SK-N-MC (cell line): ENCODE measurements around the gene SIPA1L3.

Experiments used
- DNase-seq: peaks from one replicate; pipeline ENCODE4 v3.0.0-alpha.2; 2011; ENCODE audit warnings: low read depth, low spot score
- H3K27ac ChIP-seq: fragments of 200-600 bp; sonication (generic); 2 replicates; pipeline ENCODE4 v1.5.1; 2016; ENCODE audit warnings: mixed run types
- H3K36me3 ChIP-seq: fragments of 200-600 bp; sonication (generic); 2 replicates; pipeline ENCODE4 v1.6.1; 2017; ENCODE audit warnings: antibody characterized with exemption, low read length, mixed read lengths; ENCODE audit not compliant: insufficient read depth
- H3K4me3 ChIP-seq: fragments of 200-600 bp; sonication (generic); 2 replicates; pipeline ENCODE4 v1.5.1; 2016
- H3K9ac ChIP-seq: fragments of 200-600 bp; sonication (generic); 2 replicates; pipeline ENCODE4 v1.8.0; 2017; ENCODE audit warnings: mixed run types, mixed read lengths; ENCODE audit not compliant: insufficient read length
- H3K9me3 ChIP-seq: fragments of 200-600 bp; sonication (generic); 2 replicates; pipeline ENCODE4 v1.6.1; 2017; ENCODE audit warnings: low read depth, mild to moderate bottlenecking, antibody characterized with exemption, low read length, moderate library complexity, mixed read lengths
- EZH2 ChIP-seq: fragments of 200-600 bp; sonication (generic); IDR thresholded peaks from one replicate; pipeline ENCODE4 v1.6.1; 2017; ENCODE audit warnings: antibody characterized with exemption
- FOXP2 ChIP-seq: optimal IDR thresholded peaks from 2 replicates; pipeline ENCODE3; 2011; ENCODE audit warnings: mild to moderate bottlenecking, moderate library complexity; ENCODE audit not compliant: insufficient read depth; ENCODE audit errors: extremely low read length, control extremely low read depth
- POLR2AphosphoS5 ChIP-seq: IDR thresholded peaks from 2 replicates; pipeline ENCODE4 v1.6.1; 2012; ENCODE audit warnings: mild to moderate bottlenecking, low read depth, low read length, borderline replicate concordance

SIPA1L3 gene

DNA sequence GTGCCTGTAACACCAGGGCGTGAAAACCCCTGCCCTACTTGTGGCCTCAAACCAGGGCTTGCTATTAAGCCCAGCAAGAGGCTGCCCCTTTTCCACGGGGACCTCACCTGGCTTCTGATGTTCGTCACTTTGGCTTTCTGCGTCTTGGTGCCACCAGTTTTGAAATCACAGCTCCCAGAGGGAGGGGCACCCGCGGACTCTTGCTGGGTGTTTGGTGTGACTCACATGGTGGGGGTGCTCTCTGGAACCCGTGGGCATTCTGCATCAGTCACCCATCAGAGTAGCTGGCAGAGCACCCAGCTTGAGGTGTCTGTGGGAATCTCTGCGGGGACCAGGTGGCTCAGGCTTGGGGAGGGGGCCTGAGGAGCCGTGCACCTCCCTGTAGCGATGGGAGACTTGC lies 19.2 kb downstream of the SIPA1L3 start:
- no peaks in the 10 kb centered on the region for H3K36me3 ChIP-seq
- TF ChIP-seq POLR2AphosphoS5 (no peak), EZH2 (no peak), FOXP2 (no peak)
- no peak for DNase-seq
- no peak overlapping the region for H3K4me3 ChIP-seq
- H3K9me3 ChIP-seq = no peaks in the 10 kb centered on the region
- H3K9ac ChIP-seq = no peak overlapping the region
- H3K27ac ChIP-seq = no peak overlapping the region

- no peaks in the 10 kb centered on the region for H3K36me3 ChIP-seq
- TF ChIP-seq FOXP2 = no peak
- no peak for TF ChIP-seq POLR2AphosphoS5
- TF ChIP-seq EZH2 = no peak
- H3K9ac ChIP-seq = no peak overlapping the region
- H3K27ac ChIP-seq = no peak overlapping the region
- no peak for DNase-seq
- no peaks in the 10 kb centered on the region for H3K9me3 ChIP-seq
- H3K4me3 ChIP-seq = no peak overlapping the region
Observed at GRCh38 chr19:37926711-37927110, 19.7 kb downstream of the SIPA1L3 start.

GRCh38 chr19:37928527-37929286 lies 21.7 kb downstream of the SIPA1L3 start:
- H3K9ac ChIP-seq = no peak overlapping the region
- H3K36me3 ChIP-seq = no peaks in the 10 kb centered on the region
- no peaks in the 10 kb centered on the region for H3K9me3 ChIP-seq
- H3K4me3 ChIP-seq = no peak overlapping the region
- H3K27ac ChIP-seq = no peak overlapping the region
- no peak for DNase-seq
- TF ChIP-seq EZH2 = no peak
- no peak for TF ChIP-seq POLR2AphosphoS5
- TF ChIP-seq FOXP2 = no peak

DNA sequence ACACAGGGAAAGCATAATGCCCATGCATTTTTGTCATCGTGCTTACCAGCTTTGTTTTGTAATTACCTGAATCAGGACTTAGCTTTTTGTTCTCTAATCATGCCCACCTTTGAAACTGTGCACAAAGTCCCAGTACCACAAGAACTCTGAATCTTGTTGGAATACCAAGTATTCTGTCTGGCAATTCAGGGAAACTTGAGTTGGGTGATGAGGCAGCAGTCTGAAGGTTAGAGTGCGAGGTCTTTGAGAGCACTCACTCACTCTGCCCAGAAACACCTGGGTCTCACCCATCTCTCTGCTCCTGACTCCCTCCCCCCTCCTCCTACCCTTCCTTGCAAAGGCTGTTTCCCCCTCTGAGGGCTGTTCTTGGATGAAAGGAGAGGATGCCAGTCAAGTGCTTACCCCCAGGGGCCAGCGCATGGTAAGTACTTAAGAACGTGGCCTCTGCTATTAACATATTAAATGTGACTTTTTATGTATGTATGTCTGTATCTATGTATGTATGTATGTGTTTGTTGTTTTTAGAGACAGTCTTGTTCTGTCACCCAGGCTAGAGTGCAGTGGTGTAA lies 22.4 kb downstream of the SIPA1L3 start:
- no peak for DNase-seq
- Histone ChIP-seq H3K9me3 (no peaks in the 10 kb centered on the region), H3K27ac (no peak overlapping the region), H3K9ac (no peak overlapping the region), H3K36me3 (no peaks in the 10 kb centered on the region), H3K4me3 (no peak overlapping the region)
- TF ChIP-seq EZH2 (no peak), FOXP2 (no peak), POLR2AphosphoS5 (no peak)

- no peak for DNase-seq
- no peaks in the 10 kb centered on the region for H3K36me3 ChIP-seq
- H3K27ac ChIP-seq = no peak overlapping the region
- H3K9me3 ChIP-seq = peaks cover 2% of the 10 kb centered on the region; the same call in 1 of the 2 replicates
- TF ChIP-seq FOXP2 (no peak), POLR2AphosphoS5 (no peak), EZH2 (no peak)
- H3K4me3 ChIP-seq = no peak overlapping the region
- no peak overlapping the region for H3K9ac ChIP-seq
Observed at GRCh38 chr19:37930416-37930815, 23.4 kb downstream of the SIPA1L3 start.

GRCh38 chr19:37931881-37932655 lies 25.1 kb downstream of the SIPA1L3 start:
- no peak for TF ChIP-seq POLR2AphosphoS5
- no peak for TF ChIP-seq FOXP2
- H3K36me3 ChIP-seq = no peaks in the 10 kb centered on the region
- no peak for DNase-seq
- peaks cover 2% of the 10 kb centered on the region; the same call in 1 of the 2 replicates for H3K9me3 ChIP-seq
- H3K9ac ChIP-seq = no peak overlapping the region
- H3K27ac ChIP-seq = no peak overlapping the region
- H3K4me3 ChIP-seq = no peak overlapping the region

GRCh38 chr19:37932985-37933936 lies 26.3 kb downstream of the SIPA1L3 start:
- Histone ChIP-seq H3K9ac (no peak overlapping the region), H3K36me3 (no peaks in the 10 kb centered on the region), H3K4me3 (no peak overlapping the region), H3K9me3 (peaks cover 2% of the 10 kb centered on the region; the same call in 1 of the 2 replicates), H3K27ac (no peak overlapping the region)
- DNase-seq = no peak
- TF ChIP-seq EZH2 = no peak
- no peak for TF ChIP-seq FOXP2
- no peak for TF ChIP-seq POLR2AphosphoS5

- no peak for DNase-seq
- Histone ChIP-seq H3K9me3 (peaks cover 2% of the 10 kb centered on the region; the same call in 1 of the 2 replicates), H3K9ac (no peak overlapping the region), H3K4me3 (no peak overlapping the region), H3K36me3 (no peaks in the 10 kb centered on the region), H3K27ac (no peak overlapping the region)
- no peak for TF ChIP-seq EZH2
- TF ChIP-seq POLR2AphosphoS5 = no peak
- no peak for TF ChIP-seq FOXP2
Observed at GRCh38 chr19:37933937-37934358, 26.9 kb downstream of the SIPA1L3 start.
